SIG-M5 treated with dmso at 0.1 percent for 504 hours (cell line): ENCODE results near the gene NUDT9.

Experiments used
- DNase-seq: peaks from one replicate; lab custom pipeline; 2025; ENCODE audit not compliant: unreplicated experiment; lab: John Stamatoyannopoulos, UW

The NUDT9 gene

DNA sequence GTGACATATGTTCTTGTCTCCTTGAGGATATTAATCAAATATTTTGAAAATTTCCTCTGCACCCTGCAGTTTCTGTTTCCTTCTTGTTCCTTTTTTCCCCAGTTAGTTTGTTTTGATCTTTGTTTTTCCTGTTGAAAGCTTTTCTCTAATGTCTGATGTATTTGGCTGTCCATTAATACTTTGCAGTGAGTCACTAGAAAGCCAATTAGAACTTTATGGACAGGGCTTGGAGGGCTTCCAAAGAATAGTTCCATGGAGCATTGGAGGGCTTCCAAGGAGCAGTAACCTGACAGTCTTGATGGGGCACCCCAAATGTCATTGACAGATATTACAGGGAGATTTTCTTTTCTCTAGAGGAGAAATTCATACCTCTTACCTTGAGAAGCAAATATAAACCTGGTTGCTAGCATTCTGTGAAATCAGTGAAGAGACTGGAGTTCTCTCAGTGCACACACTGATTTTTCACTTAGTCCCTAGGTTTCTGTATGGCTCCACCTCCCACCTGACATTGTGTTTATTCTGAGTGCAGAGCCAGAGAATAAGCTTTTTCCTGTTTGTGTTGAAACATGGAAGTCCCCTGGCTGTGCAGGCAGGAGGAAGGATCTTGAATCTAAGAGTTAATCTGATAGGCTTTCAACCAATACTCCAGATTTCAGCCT lies 80.3 kb downstream of the NUDT9 start:
- no peak for DNase-seq

GRCh38 chr4:87505862-87506261 lies 83.5 kb downstream of the NUDT9 start:
- no peak for DNase-seq

- no peak for DNase-seq
Observed at GRCh38 chr4:87506974-87507701, 84.8 kb downstream of the NUDT9 start.
